LNCAP (cell line): ENCODE data around the gene ALOXE3.

Experiments
- CTCF ChIP-seq: fragments of 450-650 bp; IDR thresholded peaks from 2 replicates; pipeline ENCODE4 v1.5.1; 2017; ENCODE audit warnings: mild to moderate bottlenecking

ALOXE3 gene

GRCh38 chr17:8117980-8118768 is at the start of gene ALOXE3:
TSS of gene ALOXE3 (minus strand) at chr17:8118514. CDS start at chr17:8117990, 524 bp downstream.
- no peak for TF ChIP-seq CTCF

- no peak for TF ChIP-seq CTCF
Observed at GRCh38 chr17:8167526-8167925, 49.2 kb upstream of the ALOXE3 start.

GRCh38 chr17:8166731-8167130 is 48.4 kb upstream of the ALOXE3 start:
- no peak for TF ChIP-seq CTCF

- no peak for TF ChIP-seq CTCF
Observed at GRCh38 chr17:8164815-8165131, 46.5 kb upstream of the ALOXE3 start.

GRCh38 chr17:8163978-8164814 is 45.9 kb upstream of the ALOXE3 start:
- TF ChIP-seq CTCF, result no peak

GRCh38 chr17:8162997-8163977 is 45.0 kb upstream of the ALOXE3 start:
- TF ChIP-seq CTCF, result no peak
